ENCODE data around the gene GARIN3.

GARIN3 gene

GRCh38 chr5:157155297-157155696 is 10.8 kb downstream of the GARIN3 start:
- no peaks in the 10 kb centered on the region for H3K9me3 ChIP-seq (ENCODE audit: low read length)
- no peak overlapping the region for H3K4me3 ChIP-seq (ENCODE audit: low read length)
- peaks cover 3% of the 10 kb centered on the region for H3K27me3 ChIP-seq (ENCODE audit: insufficient read depth, low read length)
- no peak overlapping the region for H2AFZ ChIP-seq (ENCODE audit: low read depth, low read length)
- no peaks in the 10 kb centered on the region for H3K36me3 ChIP-seq (ENCODE audit: insufficient read depth, low read length)
- H3K4me1 ChIP-seq (ENCODE audit: insufficient read depth, low read length): no peaks in the 10 kb centered on the region

GRCh38 chr5:157150995-157151394 is 15.1 kb downstream of the GARIN3 start:
- Histone ChIP-seq H2AFZ (ENCODE audit: low read depth, low read length) (no peak overlapping the region), H3K9me3 (ENCODE audit: low read length) (no peaks in the 10 kb centered on the region), H3K27me3 (ENCODE audit: insufficient read depth, low read length) (no peaks in the 10 kb centered on the region), H3K36me3 (ENCODE audit: insufficient read depth, low read length) (no peaks in the 10 kb centered on the region), H3K4me1 (ENCODE audit: insufficient read depth, low read length) (no peaks in the 10 kb centered on the region), H3K4me3 (ENCODE audit: low read length) (no peak overlapping the region)

- Histone ChIP-seq H3K4me3 (ENCODE audit: low read length) (no peak overlapping the region), H3K9me3 (ENCODE audit: low read length) (no peaks in the 10 kb centered on the region), H3K27me3 (ENCODE audit: insufficient read depth, low read length) (no peaks in the 10 kb centered on the region), H2AFZ (ENCODE audit: low read depth, low read length) (no peak overlapping the region), H3K36me3 (ENCODE audit: insufficient read depth, low read length) (no peaks in the 10 kb centered on the region), H3K4me1 (ENCODE audit: insufficient read depth, low read length) (no peaks in the 10 kb centered on the region)
Measured at GRCh38 chr5:157148734-157149615, 17.1 kb downstream of the GARIN3 start.

- Histone ChIP-seq H3K27me3 (ENCODE audit: insufficient read depth, low read length) (no peaks in the 10 kb centered on the region), H3K4me3 (ENCODE audit: low read length) (peak overlapping the region; percentile 92), H2AFZ (ENCODE audit: low read depth, low read length) (peak overlapping the region; percentile 94), H3K36me3 (ENCODE audit: insufficient read depth, low read length) (peaks cover 10% of the 10 kb centered on the region), H3K9me3 (ENCODE audit: low read length) (peaks cover 1% of the 10 kb centered on the region), H3K4me1 (ENCODE audit: insufficient read depth, low read length) (peaks cover 6% of the 10 kb centered on the region)
Measured at GRCh38 chr5:157143127-157143971, 22.7 kb downstream of the GARIN3 start.

GRCh38 chr5:157142317-157143126 is 23.5 kb downstream of the GARIN3 start, which contains the start of gene MED7:
Gene MED7, minus strand, starts transcription at chr5:157142865. Its CDS starts 3,434 bp downstream, at chr5:157139431.
- H3K4me3 ChIP-seq (ENCODE audit: low read length): peak within 1 kb of the TSS; percentile 92
- H3K36me3 ChIP-seq (ENCODE audit: insufficient read depth, low read length): peaks cover 19% of the 10 kb centered on the region
- peaks cover 6% of the 10 kb centered on the region for H3K4me1 ChIP-seq (ENCODE audit: insufficient read depth, low read length)
- H3K9me3 ChIP-seq (ENCODE audit: low read length): peaks cover 1% of the 10 kb centered on the region
- H2AFZ ChIP-seq (ENCODE audit: low read depth, low read length): peak within 1 kb of the TSS; percentile 94
- no peaks in the 10 kb centered on the region for H3K27me3 ChIP-seq (ENCODE audit: insufficient read depth, low read length)

GRCh38 chr5:157137691-157138090 is 28.4 kb downstream of the GARIN3 start:
- Histone ChIP-seq H3K27me3 (ENCODE audit: insufficient read depth, low read length) (no peaks in the 10 kb centered on the region), H3K36me3 (ENCODE audit: insufficient read depth, low read length) (peaks cover 24% of the 10 kb centered on the region), H3K9me3 (ENCODE audit: low read length) (peaks cover 1% of the 10 kb centered on the region), H3K4me3 (ENCODE audit: low read length) (no peak overlapping the region), H3K4me1 (ENCODE audit: insufficient read depth, low read length) (peaks cover 3% of the 10 kb centered on the region), H2AFZ (ENCODE audit: low read depth, low read length) (no peak overlapping the region)

- peaks cover 3% of the 10 kb centered on the region for H3K36me3 ChIP-seq (ENCODE audit: insufficient read depth, low read length)
- no peak overlapping the region for H3K4me3 ChIP-seq (ENCODE audit: low read length)
- no peak overlapping the region for H2AFZ ChIP-seq (ENCODE audit: low read depth, low read length)
- H3K27me3 ChIP-seq (ENCODE audit: insufficient read depth, low read length): no peaks in the 10 kb centered on the region
- no peaks in the 10 kb centered on the region for H3K9me3 ChIP-seq (ENCODE audit: low read length)
- no peaks in the 10 kb centered on the region for H3K4me1 ChIP-seq (ENCODE audit: insufficient read depth, low read length)
Measured at GRCh38 chr5:157132281-157132612, 33.8 kb downstream of the GARIN3 start.

GRCh38 chr5:157130925-157131324 is 35.1 kb downstream of the GARIN3 start:
- no peaks in the 10 kb centered on the region for H3K36me3 ChIP-seq (ENCODE audit: insufficient read depth, low read length)
- H3K27me3 ChIP-seq (ENCODE audit: insufficient read depth, low read length): no peaks in the 10 kb centered on the region
- no peaks in the 10 kb centered on the region for H3K4me1 ChIP-seq (ENCODE audit: insufficient read depth, low read length)
- H3K4me3 ChIP-seq (ENCODE audit: low read length): no peak overlapping the region
- H3K9me3 ChIP-seq (ENCODE audit: low read length): no peaks in the 10 kb centered on the region
- H2AFZ ChIP-seq (ENCODE audit: low read depth, low read length): no peak overlapping the region

- H3K27me3 ChIP-seq (ENCODE audit: insufficient read depth, low read length): no peaks in the 10 kb centered on the region
- H3K9me3 ChIP-seq (ENCODE audit: low read length): peaks cover 2% of the 10 kb centered on the region
- H3K4me1 ChIP-seq (ENCODE audit: insufficient read depth, low read length): no peaks in the 10 kb centered on the region
- H3K36me3 ChIP-seq (ENCODE audit: insufficient read depth, low read length): no peaks in the 10 kb centered on the region
- no peak overlapping the region for H3K4me3 ChIP-seq (ENCODE audit: low read length)
- no peak overlapping the region for H2AFZ ChIP-seq (ENCODE audit: low read depth, low read length)
Measured at GRCh38 chr5:157121709-157122108, 44.4 kb downstream of the GARIN3 start.

- Histone ChIP-seq H3K4me1 (ENCODE audit: insufficient read depth, low read length) (no peaks in the 10 kb centered on the region), H3K4me3 (ENCODE audit: low read length) (no peak overlapping the region), H3K27me3 (ENCODE audit: insufficient read depth, low read length) (no peaks in the 10 kb centered on the region), H3K9me3 (ENCODE audit: low read length) (peaks cover 2% of the 10 kb centered on the region), H2AFZ (ENCODE audit: low read depth, low read length) (no peak overlapping the region), H3K36me3 (ENCODE audit: insufficient read depth, low read length) (no peaks in the 10 kb centered on the region)
Measured at GRCh38 chr5:157120102-157120501, 46.0 kb downstream of the GARIN3 start.

- no peak overlapping the region for H2AFZ ChIP-seq (ENCODE audit: low read depth, low read length)
- no peaks in the 10 kb centered on the region for H3K4me1 ChIP-seq (ENCODE audit: insufficient read depth, low read length)
- no peaks in the 10 kb centered on the region for H3K27me3 ChIP-seq (ENCODE audit: insufficient read depth, low read length)
Measured at GRCh38 chr5:157116483-157116954, 49.5 kb downstream of the GARIN3 start.

GRCh38 chr5:157115502-157115901 is 50.6 kb downstream of the GARIN3 start:
- no peak overlapping the region for H2AFZ ChIP-seq (ENCODE audit: low read depth, low read length)
- H3K36me3 ChIP-seq (ENCODE audit: insufficient read depth, low read length): no peaks in the 10 kb centered on the region
- H3K27me3 ChIP-seq (ENCODE audit: insufficient read depth, low read length): no peaks in the 10 kb centered on the region
- no peak overlapping the region for H3K4me3 ChIP-seq (ENCODE audit: low read length)
- no peaks in the 10 kb centered on the region for H3K9me3 ChIP-seq (ENCODE audit: low read length)
- no peaks in the 10 kb centered on the region for H3K4me1 ChIP-seq (ENCODE audit: insufficient read depth, low read length)

More at GRCh38 chr5:157116483-157116954, 49.5 kb downstream of the GARIN3 start:
- no peaks in the 10 kb centered on the region for H3K36me3 ChIP-seq (ENCODE audit: insufficient read depth, low read length)
- no peak overlapping the region for H3K4me3 ChIP-seq (ENCODE audit: low read length)
- H3K9me3 ChIP-seq (ENCODE audit: low read length): peaks cover 2% of the 10 kb centered on the region

Measured in neuron (in vitro differentiated cells).